Measurements from ENCODE around the gene WNT8B.

The WNT8B gene

DNA sequence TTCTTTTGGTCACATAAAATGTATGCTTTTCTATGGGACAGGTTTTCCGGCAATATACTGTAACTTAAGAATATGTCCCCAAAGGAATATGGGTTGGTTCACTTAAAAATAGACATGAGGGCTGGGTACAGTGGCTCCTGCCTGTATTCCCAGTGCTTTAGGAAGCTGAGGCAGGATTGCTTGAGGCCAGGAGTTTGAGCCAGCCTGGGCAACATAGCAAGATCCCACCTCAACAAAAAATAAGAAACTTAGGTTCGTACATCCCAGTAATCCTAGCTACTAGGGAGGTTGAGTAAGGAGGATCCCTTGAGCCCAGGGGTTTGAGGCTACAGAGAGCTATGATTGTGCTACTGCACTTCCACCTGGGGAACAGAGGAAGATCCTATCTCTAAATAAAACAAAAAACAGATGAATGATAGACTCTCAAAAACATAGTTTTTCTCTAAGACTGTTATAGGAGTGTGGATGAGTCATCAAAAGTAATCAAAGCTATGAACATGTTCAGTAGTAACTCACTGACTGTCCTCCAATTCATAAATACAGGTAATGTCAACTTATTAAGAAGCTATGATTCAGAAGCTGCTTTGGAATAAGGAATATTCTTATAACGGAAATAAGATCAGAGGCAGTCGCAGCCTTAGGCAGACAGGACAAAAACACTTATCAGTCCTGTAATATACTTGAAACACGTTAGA, 59.4 kb downstream of the WNT8B start:
- no peak overlapping the region for H3K27ac ChIP-seq (ENCODE audit: low read depth, low read length)
- H4K91ac ChIP-seq (ENCODE audit: low read depth, low read length) = no peak overlapping the region
- no peak overlapping the region for H3K4ac ChIP-seq (ENCODE audit: low read depth, low read length)
- H3K4me1 ChIP-seq (ENCODE audit: control insufficient read depth in 1 of 2, insufficient read depth in 2 of 2, low read length in 2 of 2) = peaks cover 5 to 11% of the 10 kb centered on the region in 2 experiments
- no peak overlapping the region for H2BK5ac ChIP-seq (ENCODE audit: low read depth, low read length, poor library complexity)
- no CpG with 5 or more reads among the region's 5 CpGs for WGBS (ENCODE audit: extremely low coverage, insufficient coverage, insufficient read length)
- H3K79me2 ChIP-seq (ENCODE audit: control insufficient read depth, insufficient read depth, low read length, poor library complexity) = no peaks in the 10 kb centered on the region
- H3K18ac ChIP-seq (ENCODE audit: low read length) = no peak overlapping the region
- H2BK120ac ChIP-seq (ENCODE audit: insufficient read depth, low read length, poor library complexity) = no peak overlapping the region
- H3K23ac ChIP-seq (ENCODE audit: low read length) = no peak overlapping the region
- peaks cover 25 to 31% of the 10 kb centered on the region in 2 experiments for H3K36me3 ChIP-seq (ENCODE audit: control insufficient read depth in 1 of 2, insufficient read depth in 2 of 2, low read length in 2 of 2)
- no peaks in the 10 kb centered on the region for H3K79me1 ChIP-seq (ENCODE audit: low read length)
- H2AFZ ChIP-seq (ENCODE audit: insufficient read depth, low read length, poor library complexity) = no peak overlapping the region
- H3K27me3 ChIP-seq (ENCODE audit: insufficient read depth, low read length) = peaks cover 5% of the 10 kb centered on the region
- no peak overlapping the region for H4K8ac ChIP-seq (ENCODE audit: low read depth, low read length)
- H3K4me3 ChIP-seq (ENCODE audit: low read depth, low read length) = no peak overlapping the region
- H3K9me3 ChIP-seq (ENCODE audit: insufficient read depth, low read depth, low read length) = no peaks in the 10 kb centered on the region
- H2AK5ac ChIP-seq (ENCODE audit: low read length) = no peak overlapping the region
- peak; percentile 31 to 65 for DNase-seq
- H3K14ac ChIP-seq (ENCODE audit: low read length) = no peak overlapping the region
- no peak overlapping the region for H2BK12ac ChIP-seq (ENCODE audit: low read length)
- no peak overlapping the region for H3K9ac ChIP-seq (ENCODE audit: low read length)
- no peak overlapping the region for H3K4me2 ChIP-seq (ENCODE audit: low read length)
- no peak overlapping the region for H4K12ac ChIP-seq (ENCODE audit: low read depth, low read length)

GRCh38 chr10:100522945-100523344, 60.1 kb downstream of the WNT8B start:
- Histone ChIP-seq H4K12ac (ENCODE audit: low read depth, low read length) (no peak overlapping the region), H3K36me3 (ENCODE audit: control insufficient read depth in 1 of 2, insufficient read depth in 2 of 2, low read length in 2 of 2) (peaks cover 25 to 31% of the 10 kb centered on the region in 2 experiments), H3K79me2 (ENCODE audit: control insufficient read depth, insufficient read depth, low read length, poor library complexity) (no peaks in the 10 kb centered on the region), H3K9ac (ENCODE audit: low read length) (no peak overlapping the region), H2BK12ac (ENCODE audit: low read length) (no peak overlapping the region), H2BK120ac (ENCODE audit: insufficient read depth, low read length, poor library complexity) (no peak overlapping the region), H3K79me1 (ENCODE audit: low read length) (no peaks in the 10 kb centered on the region), H3K18ac (ENCODE audit: low read length) (no peak overlapping the region), H3K9me3 (ENCODE audit: insufficient read depth, low read depth, low read length) (no peaks in the 10 kb centered on the region), H4K8ac (ENCODE audit: low read depth, low read length) (no peak overlapping the region), H3K23ac (ENCODE audit: low read length) (no peak overlapping the region), H2AK5ac (ENCODE audit: low read length) (no peak overlapping the region), H3K14ac (ENCODE audit: low read length) (no peak overlapping the region), H2AFZ (ENCODE audit: insufficient read depth, low read length, poor library complexity) (no peak overlapping the region), H3K27ac (ENCODE audit: low read depth, low read length) (no peak overlapping the region), H4K91ac (ENCODE audit: low read depth, low read length) (no peak overlapping the region), H3K4me2 (ENCODE audit: low read length) (no peak overlapping the region), H3K4me3 (ENCODE audit: low read depth, low read length) (no peak overlapping the region), H3K27me3 (ENCODE audit: insufficient read depth, low read length) (peaks cover 5% of the 10 kb centered on the region), H3K4ac (ENCODE audit: low read depth, low read length) (no peak overlapping the region), H3K4me1 (ENCODE audit: control insufficient read depth in 1 of 2, insufficient read depth in 2 of 2, low read length in 2 of 2) (peaks cover 5 to 11% of the 10 kb centered on the region in 2 experiments), H2BK5ac (ENCODE audit: low read depth, low read length, poor library complexity) (no peak overlapping the region)
- WGBS (ENCODE audit: extremely low coverage, insufficient coverage, insufficient read length) = no CpG with 5 or more reads among the region's 9 CpGs
- DNase-seq = no peak

DNA sequence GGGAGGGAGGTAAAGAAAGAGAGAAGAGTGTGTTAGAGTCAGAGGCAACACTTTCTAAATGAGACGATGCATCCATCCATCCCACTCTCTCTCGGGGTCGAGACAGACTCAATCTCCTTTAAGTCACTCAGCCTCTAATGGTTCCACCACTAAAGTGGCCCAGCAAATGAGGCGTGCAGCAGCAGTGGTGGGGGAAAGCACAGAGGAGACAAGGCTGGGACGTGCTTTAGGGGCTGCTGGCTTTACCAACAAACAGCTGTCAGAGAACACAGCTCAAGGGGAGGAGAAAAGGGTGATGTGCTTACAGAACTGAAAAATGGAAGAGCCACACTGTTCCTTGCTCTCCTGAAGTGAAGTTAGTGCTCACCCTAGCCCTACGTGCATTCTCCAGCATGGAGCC, 61.4 kb downstream of the WNT8B start:
- H3K4ac ChIP-seq (ENCODE audit: low read depth, low read length) = no peak overlapping the region
- H3K9me3 ChIP-seq (ENCODE audit: insufficient read depth, low read depth, low read length) = no peaks in the 10 kb centered on the region
- H2AK5ac ChIP-seq (ENCODE audit: low read length) = no peak overlapping the region
- H3K36me3 ChIP-seq (ENCODE audit: control insufficient read depth in 1 of 2, insufficient read depth in 2 of 2, low read length in 2 of 2) = peaks cover 25 to 31% of the 10 kb centered on the region in 2 experiments
- no peak overlapping the region for H3K9ac ChIP-seq (ENCODE audit: low read length)
- no peak overlapping the region for H2BK12ac ChIP-seq (ENCODE audit: low read length)
- no peaks in the 10 kb centered on the region for H3K79me1 ChIP-seq (ENCODE audit: low read length)
- no peak for DNase-seq
- H4K12ac ChIP-seq (ENCODE audit: low read depth, low read length) = no peak overlapping the region
- no peak overlapping the region for H2AFZ ChIP-seq (ENCODE audit: insufficient read depth, low read length, poor library complexity)
- no peak overlapping the region for H2BK5ac ChIP-seq (ENCODE audit: low read depth, low read length, poor library complexity)
- H3K14ac ChIP-seq (ENCODE audit: low read length) = no peak overlapping the region
- H2BK120ac ChIP-seq (ENCODE audit: insufficient read depth, low read length, poor library complexity) = no peak overlapping the region
- H3K23ac ChIP-seq (ENCODE audit: low read length) = no peak overlapping the region
- no peak overlapping the region for H4K91ac ChIP-seq (ENCODE audit: low read depth, low read length)
- WGBS (ENCODE audit: extremely low coverage, insufficient coverage, insufficient read length) = no CpG with 5 or more reads among the region's 6 CpGs
- H3K4me2 ChIP-seq (ENCODE audit: low read length) = no peak overlapping the region
- no peak overlapping the region for H3K18ac ChIP-seq (ENCODE audit: low read length)
- no peak overlapping the region for H3K4me3 ChIP-seq (ENCODE audit: low read depth, low read length)
- H4K8ac ChIP-seq (ENCODE audit: low read depth, low read length) = no peak overlapping the region
- peaks cover 3 to 14% of the 10 kb centered on the region in 2 experiments for H3K4me1 ChIP-seq (ENCODE audit: control insufficient read depth in 1 of 2, insufficient read depth in 2 of 2, low read length in 2 of 2)
- peaks cover 2% of the 10 kb centered on the region for H3K79me2 ChIP-seq (ENCODE audit: control insufficient read depth, insufficient read depth, low read length, poor library complexity)
- no peak overlapping the region for H3K27ac ChIP-seq (ENCODE audit: low read depth, low read length)
- peaks cover 5% of the 10 kb centered on the region for H3K27me3 ChIP-seq (ENCODE audit: insufficient read depth, low read length)

DNA sequence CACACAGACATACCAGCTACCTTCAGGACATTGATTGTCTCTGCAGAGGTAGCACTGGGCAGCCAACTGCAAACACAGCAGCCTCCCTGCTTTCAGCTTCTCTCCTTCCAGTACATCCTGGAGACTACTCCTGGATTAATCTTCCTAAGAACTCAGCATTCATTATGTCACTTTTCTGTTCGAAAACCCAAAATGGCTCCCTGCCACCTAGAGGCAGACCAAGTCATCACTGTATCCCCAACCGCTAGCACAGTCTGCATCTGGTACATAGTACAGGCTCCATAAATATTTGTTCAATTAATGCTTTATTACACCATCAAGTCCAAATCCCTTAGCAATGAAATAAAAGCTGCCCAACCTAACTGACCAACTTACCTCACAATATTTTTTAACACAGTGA, 61.8 kb downstream of the WNT8B start:
- H2AFZ ChIP-seq (ENCODE audit: insufficient read depth, low read length, poor library complexity) = no peak overlapping the region
- no peak overlapping the region for H3K23ac ChIP-seq (ENCODE audit: low read length)
- H2BK12ac ChIP-seq (ENCODE audit: low read length) = no peak overlapping the region
- whole genome bisulfite sequencing (ENCODE audit: extremely low coverage, insufficient coverage, insufficient read length) = no CpG with 5 or more reads among the region's 2 CpGs
- no peak overlapping the region for H3K4me2 ChIP-seq (ENCODE audit: low read length)
- peaks cover 3% of the 10 kb centered on the region for H3K79me1 ChIP-seq (ENCODE audit: low read length)
- no peak overlapping the region for H4K8ac ChIP-seq (ENCODE audit: low read depth, low read length)
- peaks cover 2% of the 10 kb centered on the region for H3K27me3 ChIP-seq (ENCODE audit: insufficient read depth, low read length)
- no peak for DNase-seq
- H3K9me3 ChIP-seq (ENCODE audit: insufficient read depth, low read depth, low read length) = no peaks in the 10 kb centered on the region
- no peak overlapping the region for H3K9ac ChIP-seq (ENCODE audit: low read length)
- peaks cover 6% of the 10 kb centered on the region for H3K79me2 ChIP-seq (ENCODE audit: control insufficient read depth, insufficient read depth, low read length, poor library complexity)
- H3K18ac ChIP-seq (ENCODE audit: low read length) = no peak overlapping the region
- H4K12ac ChIP-seq (ENCODE audit: low read depth, low read length) = no peak overlapping the region
- H3K36me3 ChIP-seq (ENCODE audit: control insufficient read depth in 1 of 2, insufficient read depth in 2 of 2, low read length in 2 of 2) = peaks cover 25 to 31% of the 10 kb centered on the region in 2 experiments
- H3K4me3 ChIP-seq (ENCODE audit: low read depth, low read length) = no peak overlapping the region
- no peak overlapping the region for H2BK120ac ChIP-seq (ENCODE audit: insufficient read depth, low read length, poor library complexity)
- H3K4ac ChIP-seq (ENCODE audit: low read depth, low read length) = no peak overlapping the region
- H3K14ac ChIP-seq (ENCODE audit: low read length) = no peak overlapping the region
- H4K91ac ChIP-seq (ENCODE audit: low read depth, low read length) = no peak overlapping the region
- no peak overlapping the region for H2BK5ac ChIP-seq (ENCODE audit: low read depth, low read length, poor library complexity)
- no peak overlapping the region for H2AK5ac ChIP-seq (ENCODE audit: low read length)
- H3K4me1 ChIP-seq (ENCODE audit: control insufficient read depth in 1 of 2, insufficient read depth in 2 of 2, low read length in 2 of 2) = peaks cover 0 to 10% of the 10 kb centered on the region in 2 experiments
- H3K27ac ChIP-seq (ENCODE audit: low read depth, low read length) = no peak overlapping the region
